ENCODE measurements around the gene AP3B2.

AP3B2 gene

GRCh38 chr15:82743810-82744209, 34.1 kb upstream of the AP3B2 start:
- H3K4me3 ChIP-seq (ENCODE audit: low read depth, low read length), result no peak overlapping the region
- TF ChIP-seq CTCF (IDR thresholded peaks at IDR 0.05; ENCODE audit: low read depth, low read length), result no peak
- DNase-seq (ENCODE audit: low read depth, low spot score), result no peak
- in situ Hi-C loops (cut with HindIII; ENCODE audit: low sequenced_read_pairs), result no loop called here

- in situ Hi-C loops (cut with HindIII; ENCODE audit: low sequenced_read_pairs), result no loop called here
- TF ChIP-seq CTCF (IDR thresholded peaks at IDR 0.05; ENCODE audit: low read depth, low read length), result no peak
- H3K4me3 ChIP-seq (ENCODE audit: low read depth, low read length), result no peak overlapping the region
- no peak for DNase-seq (ENCODE audit: low read depth, low spot score)
Observed at GRCh38 chr15:82742134-82742533, 32.5 kb upstream of the AP3B2 start.

GRCh38 chr15:82739086-82739485, 29.4 kb upstream of the AP3B2 start:
- no peak for DNase-seq (ENCODE audit: low read depth, low spot score)
- H3K4me3 ChIP-seq (ENCODE audit: low read depth, low read length), result no peak overlapping the region
- no peak for TF ChIP-seq CTCF (IDR thresholded peaks at IDR 0.05; ENCODE audit: low read depth, low read length)
- in situ Hi-C loops (cut with HindIII; ENCODE audit: low sequenced_read_pairs), result no loop called here

- no peak overlapping the region for H3K4me3 ChIP-seq (ENCODE audit: low read depth, low read length)
- no peak for DNase-seq (ENCODE audit: low read depth, low spot score)
- no peak for TF ChIP-seq CTCF (IDR thresholded peaks at IDR 0.05; ENCODE audit: low read depth, low read length)
- in situ Hi-C loops (cut with HindIII; ENCODE audit: low sequenced_read_pairs), result no loop called here
Observed at GRCh38 chr15:82737975-82738374, 28.3 kb upstream of the AP3B2 start.

GRCh38 chr15:82731527-82731926, 21.9 kb upstream of the AP3B2 start:
- DNase-seq (ENCODE audit: low read depth, low spot score), result no peak
- no peak overlapping the region for H3K4me3 ChIP-seq (ENCODE audit: low read depth, low read length)
- no peak for TF ChIP-seq CTCF (IDR thresholded peaks at IDR 0.05; ENCODE audit: low read depth, low read length)
- in situ Hi-C loops (cut with HindIII; ENCODE audit: low sequenced_read_pairs), result no loop called here

DNA sequence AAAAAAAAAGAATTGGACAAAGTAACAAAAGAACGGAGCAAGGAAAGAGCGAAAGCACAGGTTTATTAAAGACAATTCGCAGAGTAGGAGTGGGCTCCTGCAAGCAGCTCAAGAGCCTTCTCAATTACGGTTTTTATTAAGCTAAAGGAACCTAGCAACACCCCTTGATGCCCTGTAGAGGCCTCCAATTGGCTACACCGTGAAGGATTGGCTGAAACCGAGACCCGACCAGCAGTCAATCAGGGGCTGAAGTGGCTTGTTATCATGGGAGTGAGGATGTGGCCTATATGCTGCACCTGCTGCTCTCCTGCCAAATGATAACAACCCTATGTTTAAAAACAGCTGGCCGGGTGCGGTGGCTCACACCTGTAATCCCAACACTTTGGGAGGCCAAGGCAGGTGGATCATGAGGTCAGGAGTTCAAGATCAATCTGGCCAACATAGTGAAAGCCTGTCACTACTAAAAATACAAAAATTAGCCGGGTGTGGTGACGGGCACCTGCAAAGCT, 20.4 kb upstream of the AP3B2 start:
- no peak for TF ChIP-seq CTCF (IDR thresholded peaks at IDR 0.05; ENCODE audit: low read depth, low read length)

GRCh38 chr15:82726816-82727215, 17.1 kb upstream of the AP3B2 start:
- DNase-seq (ENCODE audit: low read depth, low spot score), result no peak
- TF ChIP-seq CTCF (IDR thresholded peaks at IDR 0.05; ENCODE audit: low read depth, low read length), result no peak
- in situ Hi-C loops (cut with HindIII; ENCODE audit: low sequenced_read_pairs), result no loop called here
- H3K4me3 ChIP-seq (ENCODE audit: low read depth, low read length), result no peak overlapping the region

More for the DNA sequence above, 20.4 kb upstream of the AP3B2 start:
- in situ Hi-C loops (cut with HindIII; ENCODE audit: low sequenced_read_pairs), result no loop called here
- DNase-seq (ENCODE audit: low read depth, low spot score), result no peak
- H3K4me3 ChIP-seq (ENCODE audit: low read depth, low read length), result no peak overlapping the region

Data from astrocyte of the spinal cord (primary cell).